ENCODE measurements around the gene C17orf50.

Gene C17orf50

DNA sequence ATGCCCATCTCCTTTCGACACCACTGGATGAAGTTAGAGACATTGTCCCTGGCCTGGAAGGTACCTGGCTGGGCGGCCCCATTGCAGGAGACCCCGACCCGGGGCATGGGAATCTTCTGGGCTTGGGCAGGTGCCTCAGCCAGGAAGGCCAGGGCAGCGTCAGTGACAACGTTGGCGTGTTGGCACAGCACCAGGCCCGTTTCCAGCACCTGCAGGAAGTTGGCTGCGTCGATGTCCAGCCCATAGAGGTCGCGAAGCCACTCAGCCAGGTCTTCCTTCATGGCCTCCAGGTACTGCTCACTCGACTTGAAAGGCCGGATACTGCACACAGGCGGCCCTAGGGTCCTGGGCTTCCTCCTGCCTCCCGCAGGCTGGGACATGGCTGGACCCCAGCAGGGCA is 8.2 kb upstream of the C17orf50 start:
- no peak for TF ChIP-seq CTCF (IDR thresholded peaks at IDR 0.05; ENCODE audit: insufficient read depth, low read depth, low read length, missing control alignments)
- H3K4me3 ChIP-seq (ENCODE audit: low read length): no peak overlapping the region
- no peak for DNase-seq (ENCODE audit: low read depth)

DNA sequence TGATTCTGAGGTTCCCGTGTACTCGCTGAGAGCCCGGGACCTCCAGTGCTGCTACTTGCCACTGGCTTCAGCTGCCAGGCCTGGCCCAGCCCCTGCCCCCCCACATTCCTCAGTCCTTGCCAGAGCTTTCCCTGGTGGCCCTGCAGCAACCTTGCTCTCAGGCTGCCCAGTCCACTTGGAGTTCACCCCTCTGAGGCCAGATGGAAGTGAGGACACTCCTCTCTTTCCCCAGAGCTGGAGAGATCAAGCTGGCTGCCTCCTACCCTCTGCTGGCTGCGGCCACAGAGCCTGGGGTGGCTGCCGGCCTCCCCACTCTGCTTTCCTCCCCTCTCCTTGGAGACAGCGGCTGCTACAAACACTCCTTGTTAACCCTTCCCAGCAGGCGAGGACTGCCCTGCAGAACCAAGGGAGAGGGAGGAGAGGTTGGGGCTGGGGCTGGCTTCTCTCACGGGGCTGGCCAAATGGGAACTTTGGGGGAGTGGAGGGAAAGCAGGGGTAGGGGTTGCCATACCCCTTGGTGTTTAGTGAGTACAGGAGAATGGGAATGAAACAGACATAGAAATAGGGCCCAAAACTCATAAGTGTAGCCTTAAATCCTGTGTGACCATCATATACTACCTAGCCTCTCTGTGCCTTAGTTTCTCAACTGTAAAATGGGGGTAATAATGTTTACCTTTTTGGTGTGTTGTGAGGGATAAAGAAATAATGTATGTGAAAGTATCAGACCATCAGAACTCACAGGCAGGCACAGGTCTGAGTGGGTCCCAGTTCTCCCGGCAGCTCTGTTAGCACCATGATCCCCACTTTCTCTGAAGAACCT is 7.5 kb upstream of the C17orf50 start, which contains the start of gene GAS2L2:
TSS of gene GAS2L2 (minus strand) at position 295 of the 820 bp plus-strand sequence. CDS start 389 bp downstream, outside the sequence.
- DNase-seq (ENCODE audit: low read depth): no peak
- H3K4me3 ChIP-seq (ENCODE audit: low read length): no peak within 1 kb of the TSS
- TF ChIP-seq CTCF (IDR thresholded peaks at IDR 0.05; ENCODE audit: insufficient read depth, low read depth, low read length, missing control alignments): no peak

- TF ChIP-seq CTCF (IDR thresholded peaks at IDR 0.05; ENCODE audit: insufficient read depth, low read depth, low read length, missing control alignments): no peak
- no peak for DNase-seq (ENCODE audit: low read depth)
- H3K4me3 ChIP-seq (ENCODE audit: low read length): no peak overlapping the region
These were observed 3.4 kb upstream of the C17orf50 start for GRCh38 chr17:35757243-35757642.

DNA sequence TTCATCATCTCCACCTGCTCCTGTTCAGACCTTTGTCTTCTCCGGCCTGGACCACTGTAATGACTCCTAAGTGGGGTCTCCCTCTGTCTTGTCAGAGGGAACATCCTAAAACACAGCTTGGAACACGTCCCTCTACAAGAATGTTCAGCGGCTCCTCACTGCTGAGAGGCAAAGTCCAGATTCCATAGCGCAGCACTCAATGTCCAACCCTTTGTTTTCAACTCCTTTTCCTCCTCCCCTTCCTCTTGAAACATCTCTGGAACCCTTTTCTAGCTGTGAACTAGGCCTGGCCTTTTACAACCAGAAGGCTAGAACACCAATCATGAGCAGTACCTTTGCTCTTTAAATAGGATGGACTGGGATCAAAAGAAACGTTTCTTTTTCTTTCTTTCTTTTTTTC is 914 bp downstream of the C17orf50 start:
- no peak for TF ChIP-seq CTCF (IDR thresholded peaks at IDR 0.05; ENCODE audit: insufficient read depth, low read depth, low read length, missing control alignments)
- no peak for DNase-seq (ENCODE audit: low read depth)
- H3K4me3 ChIP-seq (ENCODE audit: low read length): no peak overlapping the region

DNA sequence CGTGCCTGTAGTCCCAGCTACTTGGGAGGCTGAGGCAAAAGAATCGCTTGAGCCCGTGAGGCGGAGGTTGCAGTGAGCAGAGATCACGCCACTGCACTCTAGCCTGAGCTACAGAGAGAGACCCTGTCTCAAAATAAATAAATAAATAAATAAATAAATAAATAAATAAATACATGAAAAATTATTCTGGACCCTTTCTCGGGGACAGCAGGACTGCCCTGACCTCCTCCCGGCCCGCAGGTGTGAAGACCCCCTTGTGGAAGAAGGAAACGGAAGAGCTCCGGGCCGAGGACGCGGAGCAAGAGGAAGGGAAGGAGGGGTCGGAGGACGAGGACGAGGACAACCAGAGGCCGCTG is 3.1 kb downstream of the C17orf50 start:
- no peak for TF ChIP-seq CTCF (IDR thresholded peaks at IDR 0.05; ENCODE audit: insufficient read depth, low read depth, low read length, missing control alignments)
- H3K4me3 ChIP-seq (ENCODE audit: low read length): peak overlapping the region; percentile 27
- no peak for DNase-seq (ENCODE audit: low read depth)

GRCh38 chr17:35764123-35764991 is 3.7 kb downstream of the C17orf50 start:
- peak; percentile 86 for DNase-seq (ENCODE audit: low read depth)
- peak; percentile 59 for TF ChIP-seq CTCF (IDR thresholded peaks at IDR 0.05; ENCODE audit: insufficient read depth, low read depth, low read length, missing control alignments)
- peak overlapping the region; percentile 44 for H3K4me3 ChIP-seq (ENCODE audit: low read length)
